HepG2 (cell line): ENCODE data around the gene KITLG. TPM values are rescaled to one million over a fixed set of nuclear protein-coding genes. Genes with fewer than 3 reads are reported as not detected.

Experiments used
- ATAC-seq: fragments of 200-7000 bp; cut with Tn5 transposase; 3 replicates; pipeline ENCODE4 v1.9.1; 2020; ENCODE audit warnings: mild to moderate bottlenecking, moderate library complexity
- BruUV-seq: library from RNA; stranded (reverse); fragments of 400-500 nt; replicated peaks from 2 replicates; lab custom pipeline; 2021; lab: Mats Ljungman, UMichigan
- CTCF ChIA-PET: fragments of 300-600 bp; formaldehyde crosslinking; extraction: SDS; loops from one replicate; lab custom pipeline; 2021; ENCODE audit warnings: low total read pairs, inconsistent platforms, low intra/inter-chr PET ratio; lab: Yijun Ruan, JAX
- POLR2A ChIA-PET: fragments of 350-600 bp; sonication (Branson Sonifier 250); formaldehyde crosslinking; loops from one replicate; lab custom pipeline; 2020; ENCODE audit warnings: antibody characterized with exemption, inconsistent platforms; lab: Yijun Ruan, JAX
- DNase-seq: peaks from one replicate; pipeline ENCODE4 v3.0.0-alpha.2; 2015; ENCODE audit warnings: low spot score
- FAIRE-seq: peaks from 3 replicates; lab custom pipeline; 2011; peaks lifted over from hg19 to GRCh38; lab: Jason Lieb, UNC
- H2AFZ ChIP-seq: one replicate; pipeline ENCODE4 v1.6.1; 2011; ENCODE audit warnings: low read length, inconsistent platforms
- H3K27ac ChIP-seq: fragments of 300-600 bp; 3 replicates; pipeline ENCODE4 v1.8.0; 2011; ENCODE audit warnings: mixed run types, mild to moderate bottlenecking, mixed read lengths, low read length, inconsistent platforms; ENCODE audit not compliant: insufficient read depth; ENCODE audit errors: extremely low read length
- H3K27me3 ChIP-seq, 2 experiments: fragments of 200-600 bp in 1 of 2; 2 replicates in 1 of 2; 3 replicates in 1 of 2; pipeline versions ENCODE4 v1.6.0 to v1.8.0; 2011; ENCODE audit warnings: low read length in 2 of 2, mild to moderate bottlenecking in 2 of 2, moderate library complexity in 2 of 2, inconsistent platforms in 1 of 2; ENCODE audit not compliant: insufficient read depth in 2 of 2, control insufficient read depth in 1 of 2
- H3K36me3 ChIP-seq, 2 experiments: fragments of 200-600 bp in 1 of 2; replicated peaks in 1 of 2; 2 replicates in 1 of 2; 3 replicates in 1 of 2; pipeline versions ENCODE4 v1.5.1 to v1.8.0; 2011; ENCODE audit warnings: low read length in 2 of 2, inconsistent platforms in 1 of 2; ENCODE audit not compliant: insufficient read depth in 2 of 2, control insufficient read depth in 1 of 2
- H3K4me1 ChIP-seq: 2 replicates; pipeline ENCODE4 v1.5.1; 2012; ENCODE audit warnings: low read length, inconsistent platforms; ENCODE audit not compliant: insufficient read depth
- H3K4me2 ChIP-seq: 2 replicates; pipeline ENCODE4 v1.6.0; 2011; ENCODE audit warnings: low read depth, low read length, inconsistent platforms
- H3K4me3 ChIP-seq, 3 experiments: fragments of 200-600 bp in 1 of 3; sonication (generic), shearing (Covaris generic) in 1 of 3; replicated peaks in 1 of 3; 2 replicates each; pipeline ENCODE4 v1.5.1; 2011 to 2016; ENCODE audit warnings: low read length in 3 of 3, inconsistent platforms in 2 of 3, low read depth in 2 of 3, mild to moderate bottlenecking in 2 of 3, control low read depth in 1 of 3, mixed read lengths in 1 of 3; ENCODE audit not compliant: insufficient read depth in 1 of 3
- H3K79me2 ChIP-seq: one replicate; pipeline ENCODE4 v1.6.1; 2011; ENCODE audit warnings: low read length, inconsistent platforms; ENCODE audit not compliant: insufficient read depth
- H3K9ac ChIP-seq: 2 replicates; pipeline ENCODE4 v1.6.0; 2011; ENCODE audit warnings: mild to moderate bottlenecking, low read depth, low read length, inconsistent platforms; ENCODE audit not compliant: insufficient read depth
- H3K9me3 ChIP-seq: 2 replicates; pipeline ENCODE4 v1.5.1; 2012; ENCODE audit warnings: mild to moderate bottlenecking, low read length
- H4K20me1 ChIP-seq: 2 replicates; pipeline ENCODE4 v1.6.0; 2011; ENCODE audit warnings: inconsistent platforms, mild to moderate bottlenecking, low read length, moderate library complexity; ENCODE audit not compliant: insufficient read depth
- ATF7 ChIP-seq, 2 experiments: fragments of 450-650 bp in 1 of 2; sonication (generic) in 1 of 2; formaldehyde crosslinking in 1 of 2; IDR thresholded peaks; 2 replicates each; pipeline versions ENCODE4 v1.4.0 to v1.6.1; 2016 to 2020; ENCODE audit warnings: antibody characterized with exemption in 1 of 2, mild to moderate bottlenecking in 1 of 2, missing genetic modification reagents in 1 of 2
- CEBPB ChIP-seq: IDR thresholded peaks from 2 replicates; pipeline ENCODE4 v1.6.1; 2011; ENCODE audit warnings: low read depth, low read length, improper control_type of control experiment, borderline replicate concordance
- CREB1 ChIP-seq, 2 experiments: fragments of 450-650 bp in 1 of 2; IDR thresholded peaks; 2 replicates each; pipeline ENCODE4 v1.6.1; 2016 to 2017; ENCODE audit warnings: control low read depth in 1 of 2, mild to moderate bottlenecking in 1 of 2, missing compliant biosample characterization in 1 of 2, missing genetic modification characterization in 1 of 2
- GPN1 ChIP-seq: sonication (generic); formaldehyde crosslinking; IDR thresholded peaks from 2 replicates; pipeline ENCODE4 v1.5.1; 2020; ENCODE audit warnings: missing genetic modification reagents, borderline replicate concordance
- KMT2B ChIP-seq: IDR thresholded peaks from 2 replicates; pipeline ENCODE4 v1.6.1; 2016; ENCODE audit warnings: missing genetic modification reagents, missing compliant biosample characterization
- RELA ChIP-seq: sonication (generic); formaldehyde crosslinking; IDR thresholded peaks from 2 replicates; pipeline ENCODE4 v1.4.0; 2020; ENCODE audit warnings: missing genetic modification reagents
- TCF12 ChIP-seq, 2 experiments: fragments of 450-650 bp in 1 of 2; sonication (generic) in 1 of 2; formaldehyde crosslinking in 1 of 2; IDR thresholded peaks; 2 replicates each; pipeline versions ENCODE4 v1.6.1 to v1.8.0; 2017 to 2022; ENCODE audit warnings: antibody characterized with exemption in 1 of 2, mild to moderate bottlenecking in 1 of 2, missing genetic modification reagents in 1 of 2, moderate library complexity in 1 of 2
- ZFY ChIP-seq: sonication (generic); formaldehyde crosslinking; IDR thresholded peaks from 2 replicates; pipeline ENCODE4 v1.4.0; 2020; ENCODE audit warnings: missing genetic modification reagents
- ZNF335 ChIP-seq: sonication (generic); formaldehyde crosslinking; IDR thresholded peaks from 2 replicates; pipeline ENCODE4 v1.4.0; 2020; ENCODE audit warnings: missing genetic modification reagents
- ZSCAN12 ChIP-seq: sonication (generic); formaldehyde crosslinking; IDR thresholded peaks from 2 replicates; pipeline ENCODE4 v1.9.0; 2021; ENCODE audit warnings: mild to moderate bottlenecking, missing genetic modification reagents
- WGBS: methylation state at CpG from one replicate; pipeline ENCODE4 v1.1.6; 2017; ENCODE audit warnings: low lambda C conversion rate; 5-methylcytosine and 5-hydroxymethylcytosine counted together
- in situ Hi-C: cut with HindIII; loops from 2 replicates; pipeline ENCODE4 v1.10.0; 2017; ENCODE audit warnings: low pct_unique_long_range_greater_than_20kb; ENCODE audit not compliant: extremely low pct_ligation_motif_present
- intact Hi-C: fragments of 100-400 bp; cut with micrococcal nuclease; formaldehyde crosslinking; loops from one replicate; pipeline ENCODE4 v1.10.0; 2022; ENCODE audit not compliant: unreplicated experiment
- polyA plus RNA-seq, 8 experiments: library from polyadenylated mRNA; depleted of rRNA in 3 of 8; stranded (reverse) in 7 of 8; unstranded in 1 of 8; fragments of >200 nt; fragmentation: Illumina TruSeq in 4 of 8; extraction: Trizol in 4 of 8; gene quantifications; 2 replicates each; pipeline versions ENCODE4 v1.2.1 to v1.2.3, GENCODE V29; 2011 to 2016; ENCODE audit warnings: low read depth in 4 of 8, missing spikeins in 1 of 8, mixed read lengths in 1 of 8; ENCODE audit not compliant: insufficient read depth in 1 of 8
- total RNA-seq, 5 experiments: library from RNA; depleted of rRNA; stranded (reverse); fragments of >200 nt; fragmentation: Illumina TruSeq; extraction: Trizol; gene quantifications; 2 replicates each; pipeline ENCODE4 v1.2.3, GENCODE V29; 2016; ENCODE audit warnings: low read depth in 1 of 5
- TF ChIP-seq, protein P1 (sequence below): sonication (generic); formaldehyde crosslinking; IDR thresholded peaks from 2 replicates; pipeline ENCODE4 v1.4.0; 2020; ENCODE audit warnings: missing genetic modification reagents, borderline replicate concordance
- TF ChIP-seq, protein P2 (sequence below): sonication (generic); formaldehyde crosslinking; IDR thresholded peaks from 2 replicates; pipeline ENCODE4; 2020; ENCODE audit warnings: missing genetic modification reagents, mild to moderate bottlenecking, borderline replicate concordance
- TF ChIP-seq, protein P3 (sequence below): sonication (generic); formaldehyde crosslinking; IDR thresholded peaks from 2 replicates; pipeline ENCODE4 v1.4.0; 2020; ENCODE audit warnings: missing genetic modification reagents

KITLG gene
- total and polyA plus RNA-seq, 2 of the 13 experiments (the other 11 are each of a cell fraction or from before 2014, with no cell fraction given), result 0.66 to 4.3 TPM

DNA sequence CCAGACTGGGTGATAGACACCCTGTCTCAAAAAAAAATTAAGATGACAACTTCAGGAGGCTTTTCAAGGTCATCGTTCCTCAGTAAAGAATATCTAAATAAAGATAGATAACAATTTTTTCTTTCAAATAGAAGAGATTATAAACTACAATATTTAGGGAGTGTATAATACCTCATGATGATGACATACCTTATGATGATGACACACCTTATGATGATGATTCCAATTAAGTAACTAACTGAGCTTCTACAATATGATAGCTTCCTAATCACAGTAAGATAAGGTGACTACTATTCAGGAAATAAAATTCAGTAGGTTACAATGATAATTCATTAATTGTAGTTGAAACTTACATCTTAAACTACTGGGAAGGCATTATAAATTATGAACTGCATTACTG, 40.4 kb downstream of the KITLG start:
- H3K4me2 ChIP-seq, result no peak overlapping the region
- no peaks in the 10 kb centered on the region for H4K20me1 ChIP-seq
- BruUV-seq, result no TSS peak
- H3K4me1 ChIP-seq, result no peaks in the 10 kb centered on the region
- intact Hi-C loops (no loop called here), in situ Hi-C loops (no loop called here)
- FAIRE-seq (no peak), ATAC-seq (no peak), DNase-seq (no peak)
- no peaks in the 10 kb centered on the region for H3K79me2 ChIP-seq
- 0% methylated on average over 1 of the region's 1 CpG for WGBS
- no peaks in the 10 kb centered on the region for H3K27me3 ChIP-seq
- H3K9me3 ChIP-seq, result no peaks in the 10 kb centered on the region
- no peak overlapping the region for H2AFZ ChIP-seq
- CTCF ChIA-PET, result no interaction called here
- H3K36me3 ChIP-seq, result no peaks in the 10 kb centered on the region
- H3K9ac ChIP-seq, result no peak overlapping the region
- POLR2A ChIA-PET, result no interaction called here
- no peak overlapping the region for H3K4me3 ChIP-seq
- no peak overlapping the region for H3K27ac ChIP-seq
- TF ChIP-seq ATF7 (IDR thresholded peaks at IDR 0.05), result peak; percentile 56; the same call in 1 of the 2 replicates
- no peak for TF ChIP-seq ATF7 (CRISPR knock-in tag; IDR thresholded peaks at IDR 0.05)
- TF ChIP-seq CEBPB, result peak; percentile 29; the same call in 1 of the 2 replicates
- no peak for TF ChIP-seq RELA
- TF ChIP-seq CREB1 (IDR thresholded peaks at IDR 0.05), result peak; percentile 59
- TF ChIP-seq CREB1 (CRISPR knock-in tag; IDR thresholded peaks at IDR 0.05), result no peak
- TF ChIP-seq, all 625 proteins: peak for 3

DNA sequence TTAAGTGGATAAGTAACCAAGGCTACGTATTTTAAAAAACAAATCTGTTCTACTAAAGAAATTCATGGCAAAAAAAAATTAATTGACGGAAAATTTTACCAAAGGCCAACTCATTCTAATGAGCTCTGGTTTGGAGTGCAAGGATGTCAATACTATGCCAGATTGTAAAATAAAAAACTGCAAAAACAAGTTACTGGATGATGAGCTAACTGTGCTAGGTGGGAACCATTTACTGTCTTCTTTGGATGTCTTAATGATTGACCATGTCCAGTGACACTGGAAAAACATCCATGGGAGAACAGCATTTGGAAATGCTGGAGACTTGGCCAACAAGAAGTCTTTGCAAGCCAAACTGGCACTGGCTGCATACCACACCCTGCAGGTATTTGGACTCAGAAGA, 41.6 kb downstream of the KITLG start:
- Histone ChIP-seq H3K4me2 (no peak overlapping the region), H3K79me2 (no peaks in the 10 kb centered on the region), H3K9me3 (no peaks in the 10 kb centered on the region), H3K4me1 (no peaks in the 10 kb centered on the region), H3K4me3 (no peak overlapping the region), H3K9ac (no peak overlapping the region), H3K27me3 (no peaks in the 10 kb centered on the region), H3K27ac (no peak overlapping the region), H3K36me3 (no peaks in the 10 kb centered on the region), H2AFZ (no peak overlapping the region), H4K20me1 (no peaks in the 10 kb centered on the region)
- POLR2A ChIA-PET, result no interaction called here
- no peak for DNase-seq
- intact Hi-C loops, result no loop called here
- CTCF ChIA-PET, result no interaction called here
- WGBS, result 76% methylated on average over 2 of the region's 2 CpGs
- FAIRE-seq, result no peak
- ATAC-seq, result no peak
- in situ Hi-C loops, result no loop called here
- BruUV-seq, result no TSS peak
- TF ChIP-seq GPN1 (CRISPR knock-in tag), result no peak
- TF ChIP-seq, protein P1, sequence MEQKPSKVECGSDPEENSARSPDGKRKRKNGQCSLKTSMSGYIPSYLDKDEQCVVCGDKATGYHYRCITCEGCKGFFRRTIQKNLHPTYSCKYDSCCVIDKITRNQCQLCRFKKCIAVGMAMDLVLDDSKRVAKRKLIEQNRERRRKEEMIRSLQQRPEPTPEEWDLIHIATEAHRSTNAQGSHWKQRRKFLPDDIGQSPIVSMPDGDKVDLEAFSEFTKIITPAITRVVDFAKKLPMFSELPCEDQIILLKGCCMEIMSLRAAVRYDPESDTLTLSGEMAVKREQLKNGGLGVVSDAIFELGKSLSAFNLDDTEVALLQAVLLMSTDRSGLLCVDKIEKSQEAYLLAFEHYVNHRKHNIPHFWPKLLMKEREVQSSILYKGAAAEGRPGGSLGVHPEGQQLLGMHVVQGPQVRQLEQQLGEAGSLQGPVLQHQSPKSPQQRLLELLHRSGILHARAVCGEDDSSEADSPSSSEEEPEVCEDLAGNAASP, result no peak
- no peak for TF ChIP-seq ZNF335 (CRISPR knock-in tag)
- TF ChIP-seq ZFY (CRISPR knock-in tag), result no peak
- TF ChIP-seq, protein P2, sequence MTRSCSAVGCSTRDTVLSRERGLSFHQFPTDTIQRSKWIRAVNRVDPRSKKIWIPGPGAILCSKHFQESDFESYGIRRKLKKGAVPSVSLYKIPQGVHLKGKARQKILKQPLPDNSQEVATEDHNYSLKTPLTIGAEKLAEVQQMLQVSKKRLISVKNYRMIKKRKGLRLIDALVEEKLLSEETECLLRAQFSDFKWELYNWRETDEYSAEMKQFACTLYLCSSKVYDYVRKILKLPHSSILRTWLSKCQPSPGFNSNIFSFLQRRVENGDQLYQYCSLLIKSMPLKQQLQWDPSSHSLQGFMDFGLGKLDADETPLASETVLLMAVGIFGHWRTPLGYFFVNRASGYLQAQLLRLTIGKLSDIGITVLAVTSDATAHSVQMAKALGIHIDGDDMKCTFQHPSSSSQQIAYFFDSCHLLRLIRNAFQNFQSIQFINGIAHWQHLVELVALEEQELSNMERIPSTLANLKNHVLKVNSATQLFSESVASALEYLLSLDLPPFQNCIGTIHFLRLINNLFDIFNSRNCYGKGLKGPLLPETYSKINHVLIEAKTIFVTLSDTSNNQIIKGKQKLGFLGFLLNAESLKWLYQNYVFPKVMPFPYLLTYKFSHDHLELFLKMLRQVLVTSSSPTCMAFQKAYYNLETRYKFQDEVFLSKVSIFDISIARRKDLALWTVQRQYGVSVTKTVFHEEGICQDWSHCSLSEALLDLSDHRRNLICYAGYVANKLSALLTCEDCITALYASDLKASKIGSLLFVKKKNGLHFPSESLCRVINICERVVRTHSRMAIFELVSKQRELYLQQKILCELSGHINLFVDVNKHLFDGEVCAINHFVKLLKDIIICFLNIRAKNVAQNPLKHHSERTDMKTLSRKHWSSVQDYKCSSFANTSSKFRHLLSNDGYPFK (CRISPR knock-in tag), result no peak
- no peak for TF ChIP-seq KMT2B
- TF ChIP-seq, protein P3, sequence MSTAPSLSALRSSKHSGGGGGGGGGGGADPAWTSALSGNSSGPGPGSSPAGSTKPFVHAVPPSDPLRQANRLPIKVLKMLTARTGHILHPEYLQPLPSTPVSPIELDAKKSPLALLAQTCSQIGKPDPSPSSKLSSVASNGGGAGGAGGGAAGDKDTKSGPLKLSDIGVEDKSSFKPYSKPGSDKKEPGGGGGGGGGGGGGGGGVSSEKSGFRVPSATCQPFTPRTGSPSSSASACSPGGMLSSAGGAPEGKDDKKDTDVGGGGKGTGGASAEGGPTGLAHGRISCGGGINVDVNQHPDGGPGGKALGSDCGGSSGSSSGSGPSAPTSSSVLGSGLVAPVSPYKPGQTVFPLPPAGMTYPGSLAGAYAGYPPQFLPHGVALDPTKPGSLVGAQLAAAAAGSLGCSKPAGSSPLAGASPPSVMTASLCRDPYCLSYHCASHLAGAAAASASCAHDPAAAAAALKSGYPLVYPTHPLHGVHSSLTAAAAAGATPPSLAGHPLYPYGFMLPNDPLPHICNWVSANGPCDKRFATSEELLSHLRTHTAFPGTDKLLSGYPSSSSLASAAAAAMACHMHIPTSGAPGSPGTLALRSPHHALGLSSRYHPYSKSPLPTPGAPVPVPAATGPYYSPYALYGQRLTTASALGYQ (CRISPR knock-in tag), result no peak
- TF ChIP-seq ZSCAN12, result no peak
- no peak for TF ChIP-seq TCF12 (IDR thresholded peaks at IDR 0.05)
- TF ChIP-seq TCF12 (CRISPR knock-in tag; IDR thresholded peaks at IDR 0.05), result no peak
